Thyroid gland (tissue), 4 donors: ENCODE results near the gene SLC2A1. TPM values are rescaled to one million over a fixed set of nuclear protein-coding genes. Genes with fewer than 3 reads are reported as not detected.

Experiments
- DNase-seq, 2 donors: peaks; one replicate each; pipeline ENCODE4 v3.0.0-alpha.2; 2019
- H3K27ac ChIP-seq, 3 donors: fragments of 200-600 bp; sonication (generic); 1 replicate in 2 of 3; 2 replicates in 1 of 3; pipeline ENCODE4 v1.5.1; 2016 to 2019; ENCODE audit warnings: mild to moderate bottlenecking in 1 of 3, moderate library complexity in 1 of 3
- H3K27me3 ChIP-seq: fragments of 200-600 bp; sonication (generic); one replicate; pipeline ENCODE4 v1.5.1; 2019
- H3K36me3 ChIP-seq, 2 donors: fragments of 200-600 bp; sonication (generic); one replicate each; pipeline ENCODE4 v1.5.1; 2016 to 2019
- H3K4me1 ChIP-seq, 2 donors: fragments of 200-600 bp; sonication (generic); one replicate each; pipeline ENCODE4 v1.5.1; 2017 to 2019
- H3K4me3 ChIP-seq, 3 donors: fragments of 200-600 bp; sonication (generic); replicated peaks in 1 of 3; 1 replicate in 2 of 3; 2 replicates in 1 of 3; pipeline ENCODE4 v1.5.1; 2016; ENCODE audit warnings: mild to moderate bottlenecking in 1 of 3
- H3K9me3 ChIP-seq: fragments of 200-600 bp; sonication (generic); one replicate; pipeline ENCODE4 v1.5.1; 2017
- CTCF ChIP-seq, 6 experiments: fragments of 200-600 bp in 3 of 6; fragments of 450-650 bp in 3 of 6; sonication (generic) in 3 of 6; IDR thresholded peaks; one replicate each; pipeline ENCODE4 v1.5.1; 2016 to 2019; ENCODE audit warnings: antibody characterized with exemption in 6 of 6, mild to moderate bottlenecking in 2 of 6, inconsistent platforms in 1 of 6, moderate library complexity in 1 of 6
- POLR2A ChIP-seq, 2 donors: fragments of 450-650 bp; IDR thresholded peaks; one replicate each; pipeline ENCODE4 v1.6.1; 2017; ENCODE audit warnings: antibody characterized with exemption in 2 of 2, mild to moderate bottlenecking in 2 of 2, moderate library complexity in 1 of 2
- WGBS, 2 donors: methylation state at CpG; one replicate each; pipeline ENCODE4 v1.1.5; 2017; 5-methylcytosine and 5-hydroxymethylcytosine counted together
- intact Hi-C: fragments of 100-400 bp; cut with DNase I; formaldehyde crosslinking; loops from one replicate; pipeline ENCODE4 v1.15.1; 2023
- total RNA-seq, 4 donors: library from RNA; depleted of rRNA; stranded (reverse); fragments of >200 nt; gene quantifications; one replicate each; pipeline ENCODE4 v1.2.3, GENCODE V29; 2016

Gene SLC2A1
- total RNA-seq, 4 donors from 2014 or later, result 15.0 to 208 (median 91.4) TPM

- no peaks in the 10 kb centered on the region for H3K9me3 ChIP-seq
- WGBS, 2 donors, result 78 to 84% methylated on average over 3 of the region's 3 CpGs
- H3K4me3 ChIP-seq, result no peak overlapping the region
- H3K36me3 ChIP-seq, result no peaks in the 10 kb centered on the region
- no peaks in the 10 kb centered on the region for H3K4me1 ChIP-seq
- intact Hi-C loops, result no loop called here
- no peak for TF ChIP-seq CTCF (IDR thresholded peaks at IDR 0.05)
- no peak for TF ChIP-seq POLR2A (IDR thresholded peaks at IDR 0.05)
- no peaks in the 10 kb centered on the region for H3K27me3 ChIP-seq
- H3K27ac ChIP-seq, result no peak overlapping the region
- no peak for DNase-seq
Measured at GRCh38 chr1:42974767-42975437, 16.2 kb upstream of the SLC2A1 start.

GRCh38 chr1:42973799-42974198 lies 15.1 kb upstream of the SLC2A1 start:
- Histone ChIP-seq H3K27ac (no peak overlapping the region), H3K36me3 (no peaks in the 10 kb centered on the region), H3K4me1 (no peaks in the 10 kb centered on the region), H3K27me3 (no peaks in the 10 kb centered on the region), H3K4me3 (no peak overlapping the region), H3K9me3 (no peaks in the 10 kb centered on the region)
- 93 to 97% methylated on average over 3 of the region's 3 CpGs for WGBS, 2 donors
- no peak for DNase-seq
- intact Hi-C loops, result no loop called here
- TF ChIP-seq POLR2A (IDR thresholded peaks at IDR 0.05) (no peak), CTCF (IDR thresholded peaks at IDR 0.05) (no peak)

- H3K4me1 ChIP-seq, result no peaks in the 10 kb centered on the region
- no peaks in the 10 kb centered on the region for H3K27me3 ChIP-seq
- TF ChIP-seq POLR2A (IDR thresholded peaks at IDR 0.05) (no peak), CTCF (IDR thresholded peaks at IDR 0.05) (no peak)
- H3K4me3 ChIP-seq, result no peak overlapping the region
- H3K36me3 ChIP-seq, result no peaks in the 10 kb centered on the region
- no peak overlapping the region for H3K27ac ChIP-seq
- no peaks in the 10 kb centered on the region for H3K9me3 ChIP-seq
- peak in 1 of 2 donors; percentile 13 for DNase-seq
- 79 to 87% methylated on average over 10 to 11 of the region's 11 CpGs for WGBS, 2 donors
- intact Hi-C loops, result no loop called here
Measured at GRCh38 chr1:42973286-42973685, 14.6 kb upstream of the SLC2A1 start.

GRCh38 chr1:42971841-42972291 lies 13.2 kb upstream of the SLC2A1 start:
- H3K4me3 ChIP-seq, result no peak overlapping the region
- H3K27me3 ChIP-seq, result no peaks in the 10 kb centered on the region
- no peaks in the 10 kb centered on the region for H3K36me3 ChIP-seq
- 75 to 83% methylated on average over 4 of the region's 4 CpGs for WGBS, 2 donors
- intact Hi-C loops, result no loop called here
- no peak for DNase-seq
- H3K4me1 ChIP-seq, result no peaks in the 10 kb centered on the region
- TF ChIP-seq POLR2A (IDR thresholded peaks at IDR 0.05), result no peak
- TF ChIP-seq CTCF (IDR thresholded peaks at IDR 0.05), result no peak
- no peak overlapping the region for H3K27ac ChIP-seq
- H3K9me3 ChIP-seq, result no peaks in the 10 kb centered on the region

GRCh38 chr1:42970143-42970542 lies 11.5 kb upstream of the SLC2A1 start:
- Histone ChIP-seq H3K4me1 (no peaks in the 10 kb centered on the region), H3K36me3 (no peaks in the 10 kb centered on the region), H3K27ac (no peak overlapping the region), H3K9me3 (no peaks in the 10 kb centered on the region), H3K27me3 (no peaks in the 10 kb centered on the region), H3K4me3 (no peak overlapping the region)
- TF ChIP-seq CTCF (IDR thresholded peaks at IDR 0.05), result no peak
- no peak for TF ChIP-seq POLR2A (IDR thresholded peaks at IDR 0.05)
- WGBS, 2 donors, result 90% methylated on average over 4 of the region's 4 CpGs
- intact Hi-C loops, result no loop called here
- no peak for DNase-seq
